Measurements from ENCODE around the gene PCGF1. TPM values are rescaled to one million over a fixed set of nuclear protein-coding genes. Genes with fewer than 3 reads are reported as not detected.

Gene PCGF1
- total and polyA plus RNA-seq, 9 of the 15 experiments (the other 6 are each of a cell fraction or from before 2014, with no cell fraction given): 20.3 to 45.7 (median 29.3) TPM

DNA sequence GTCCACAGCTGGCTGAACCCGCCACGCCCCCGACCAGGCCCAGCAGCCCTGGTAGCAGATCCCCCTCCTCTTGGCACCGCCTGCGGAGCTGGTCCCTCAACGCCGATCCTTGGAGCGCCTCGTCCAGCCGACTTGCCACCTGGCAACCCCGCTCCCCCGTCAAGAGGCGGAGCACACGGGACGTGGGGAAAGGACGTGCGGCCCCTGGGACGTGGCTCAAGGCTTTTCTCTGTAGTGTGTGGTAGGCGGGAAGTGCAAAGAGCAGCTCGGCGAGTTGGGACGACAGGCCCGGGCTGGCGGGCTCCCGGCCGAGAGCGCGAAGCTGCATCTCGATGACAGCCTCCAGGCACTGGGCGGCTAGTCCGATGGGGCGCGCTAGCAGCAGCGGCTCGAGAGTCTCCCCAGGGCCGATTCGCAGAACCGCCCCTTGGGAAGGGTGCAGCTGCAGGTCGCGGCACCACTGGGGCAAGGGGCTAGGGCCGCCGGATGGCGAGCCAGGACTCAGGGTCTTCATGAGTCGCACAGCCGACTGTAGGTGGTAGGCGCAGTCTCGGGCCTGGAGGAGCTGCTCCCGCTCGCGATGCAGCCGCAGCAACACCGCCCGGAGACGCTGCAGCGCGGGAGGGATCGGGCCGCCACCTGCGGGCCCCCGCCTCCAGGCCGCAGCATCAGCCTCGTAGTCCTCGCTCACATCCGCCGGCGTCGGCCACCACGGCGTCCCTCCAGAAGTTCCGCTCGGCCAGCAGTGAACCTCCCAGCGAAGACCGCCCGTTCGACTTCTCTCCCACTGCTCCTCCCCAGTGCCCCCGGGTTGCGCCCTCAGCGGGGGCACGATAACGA is 25.3 kb downstream of the PCGF1 start (continued):
- TF ChIP-seq, protein P1, sequence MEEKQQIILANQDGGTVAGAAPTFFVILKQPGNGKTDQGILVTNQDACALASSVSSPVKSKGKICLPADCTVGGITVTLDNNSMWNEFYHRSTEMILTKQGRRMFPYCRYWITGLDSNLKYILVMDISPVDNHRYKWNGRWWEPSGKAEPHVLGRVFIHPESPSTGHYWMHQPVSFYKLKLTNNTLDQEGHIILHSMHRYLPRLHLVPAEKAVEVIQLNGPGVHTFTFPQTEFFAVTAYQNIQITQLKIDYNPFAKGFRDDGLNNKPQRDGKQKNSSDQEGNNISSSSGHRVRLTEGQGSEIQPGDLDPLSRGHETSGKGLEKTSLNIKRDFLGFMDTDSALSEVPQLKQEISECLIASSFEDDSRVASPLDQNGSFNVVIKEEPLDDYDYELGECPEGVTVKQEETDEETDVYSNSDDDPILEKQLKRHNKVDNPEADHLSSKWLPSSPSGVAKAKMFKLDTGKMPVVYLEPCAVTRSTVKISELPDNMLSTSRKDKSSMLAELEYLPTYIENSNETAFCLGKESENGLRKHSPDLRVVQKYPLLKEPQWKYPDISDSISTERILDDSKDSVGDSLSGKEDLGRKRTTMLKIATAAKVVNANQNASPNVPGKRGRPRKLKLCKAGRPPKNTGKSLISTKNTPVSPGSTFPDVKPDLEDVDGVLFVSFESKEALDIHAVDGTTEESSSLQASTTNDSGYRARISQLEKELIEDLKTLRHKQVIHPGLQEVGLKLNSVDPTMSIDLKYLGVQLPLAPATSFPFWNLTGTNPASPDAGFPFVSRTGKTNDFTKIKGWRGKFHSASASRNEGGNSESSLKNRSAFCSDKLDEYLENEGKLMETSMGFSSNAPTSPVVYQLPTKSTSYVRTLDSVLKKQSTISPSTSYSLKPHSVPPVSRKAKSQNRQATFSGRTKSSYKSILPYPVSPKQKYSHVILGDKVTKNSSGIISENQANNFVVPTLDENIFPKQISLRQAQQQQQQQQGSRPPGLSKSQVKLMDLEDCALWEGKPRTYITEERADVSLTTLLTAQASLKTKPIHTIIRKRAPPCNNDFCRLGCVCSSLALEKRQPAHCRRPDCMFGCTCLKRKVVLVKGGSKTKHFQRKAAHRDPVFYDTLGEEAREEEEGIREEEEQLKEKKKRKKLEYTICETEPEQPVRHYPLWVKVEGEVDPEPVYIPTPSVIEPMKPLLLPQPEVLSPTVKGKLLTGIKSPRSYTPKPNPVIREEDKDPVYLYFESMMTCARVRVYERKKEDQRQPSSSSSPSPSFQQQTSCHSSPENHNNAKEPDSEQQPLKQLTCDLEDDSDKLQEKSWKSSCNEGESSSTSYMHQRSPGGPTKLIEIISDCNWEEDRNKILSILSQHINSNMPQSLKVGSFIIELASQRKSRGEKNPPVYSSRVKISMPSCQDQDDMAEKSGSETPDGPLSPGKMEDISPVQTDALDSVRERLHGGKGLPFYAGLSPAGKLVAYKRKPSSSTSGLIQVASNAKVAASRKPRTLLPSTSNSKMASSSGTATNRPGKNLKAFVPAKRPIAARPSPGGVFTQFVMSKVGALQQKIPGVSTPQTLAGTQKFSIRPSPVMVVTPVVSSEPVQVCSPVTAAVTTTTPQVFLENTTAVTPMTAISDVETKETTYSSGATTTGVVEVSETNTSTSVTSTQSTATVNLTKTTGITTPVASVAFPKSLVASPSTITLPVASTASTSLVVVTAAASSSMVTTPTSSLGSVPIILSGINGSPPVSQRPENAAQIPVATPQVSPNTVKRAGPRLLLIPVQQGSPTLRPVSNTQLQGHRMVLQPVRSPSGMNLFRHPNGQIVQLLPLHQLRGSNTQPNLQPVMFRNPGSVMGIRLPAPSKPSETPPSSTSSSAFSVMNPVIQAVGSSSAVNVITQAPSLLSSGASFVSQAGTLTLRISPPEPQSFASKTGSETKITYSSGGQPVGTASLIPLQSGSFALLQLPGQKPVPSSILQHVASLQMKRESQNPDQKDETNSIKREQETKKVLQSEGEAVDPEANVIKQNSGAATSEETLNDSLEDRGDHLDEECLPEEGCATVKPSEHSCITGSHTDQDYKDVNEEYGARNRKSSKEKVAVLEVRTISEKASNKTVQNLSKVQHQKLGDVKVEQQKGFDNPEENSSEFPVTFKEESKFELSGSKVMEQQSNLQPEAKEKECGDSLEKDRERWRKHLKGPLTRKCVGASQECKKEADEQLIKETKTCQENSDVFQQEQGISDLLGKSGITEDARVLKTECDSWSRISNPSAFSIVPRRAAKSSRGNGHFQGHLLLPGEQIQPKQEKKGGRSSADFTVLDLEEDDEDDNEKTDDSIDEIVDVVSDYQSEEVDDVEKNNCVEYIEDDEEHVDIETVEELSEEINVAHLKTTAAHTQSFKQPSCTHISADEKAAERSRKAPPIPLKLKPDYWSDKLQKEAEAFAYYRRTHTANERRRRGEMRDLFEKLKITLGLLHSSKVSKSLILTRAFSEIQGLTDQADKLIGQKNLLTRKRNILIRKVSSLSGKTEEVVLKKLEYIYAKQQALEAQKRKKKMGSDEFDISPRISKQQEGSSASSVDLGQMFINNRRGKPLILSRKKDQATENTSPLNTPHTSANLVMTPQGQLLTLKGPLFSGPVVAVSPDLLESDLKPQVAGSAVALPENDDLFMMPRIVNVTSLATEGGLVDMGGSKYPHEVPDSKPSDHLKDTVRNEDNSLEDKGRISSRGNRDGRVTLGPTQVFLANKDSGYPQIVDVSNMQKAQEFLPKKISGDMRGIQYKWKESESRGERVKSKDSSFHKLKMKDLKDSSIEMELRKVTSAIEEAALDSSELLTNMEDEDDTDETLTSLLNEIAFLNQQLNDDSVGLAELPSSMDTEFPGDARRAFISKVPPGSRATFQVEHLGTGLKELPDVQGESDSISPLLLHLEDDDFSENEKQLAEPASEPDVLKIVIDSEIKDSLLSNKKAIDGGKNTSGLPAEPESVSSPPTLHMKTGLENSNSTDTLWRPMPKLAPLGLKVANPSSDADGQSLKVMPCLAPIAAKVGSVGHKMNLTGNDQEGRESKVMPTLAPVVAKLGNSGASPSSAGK (IDR thresholded peaks at IDR 0.05): peak; percentile 50; the same call in 1 of the 2 replicates
- TF ChIP-seq TARDBP (IDR thresholded peaks at IDR 0.05): 0 out of 2 replicates have a peak, but pooled peaks have one; percentile 16
- TF ChIP-seq, protein P2, sequence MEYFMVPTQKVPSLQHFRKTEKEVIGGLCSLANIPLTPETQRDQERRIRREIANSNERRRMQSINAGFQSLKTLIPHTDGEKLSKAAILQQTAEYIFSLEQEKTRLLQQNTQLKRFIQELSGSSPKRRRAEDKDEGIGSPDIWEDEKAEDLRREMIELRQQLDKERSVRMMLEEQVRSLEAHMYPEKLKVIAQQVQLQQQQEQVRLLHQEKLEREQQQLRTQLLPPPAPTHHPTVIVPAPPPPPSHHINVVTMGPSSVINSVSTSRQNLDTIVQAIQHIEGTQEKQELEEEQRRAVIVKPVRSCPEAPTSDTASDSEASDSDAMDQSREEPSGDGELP (CRISPR knock-in tag; IDR thresholded peaks at IDR 0.05; ENCODE audit: borderline replicate concordance): peak; percentile 54; the same call in 1 of the 2 replicates
- TF ChIP-seq, protein P3, sequence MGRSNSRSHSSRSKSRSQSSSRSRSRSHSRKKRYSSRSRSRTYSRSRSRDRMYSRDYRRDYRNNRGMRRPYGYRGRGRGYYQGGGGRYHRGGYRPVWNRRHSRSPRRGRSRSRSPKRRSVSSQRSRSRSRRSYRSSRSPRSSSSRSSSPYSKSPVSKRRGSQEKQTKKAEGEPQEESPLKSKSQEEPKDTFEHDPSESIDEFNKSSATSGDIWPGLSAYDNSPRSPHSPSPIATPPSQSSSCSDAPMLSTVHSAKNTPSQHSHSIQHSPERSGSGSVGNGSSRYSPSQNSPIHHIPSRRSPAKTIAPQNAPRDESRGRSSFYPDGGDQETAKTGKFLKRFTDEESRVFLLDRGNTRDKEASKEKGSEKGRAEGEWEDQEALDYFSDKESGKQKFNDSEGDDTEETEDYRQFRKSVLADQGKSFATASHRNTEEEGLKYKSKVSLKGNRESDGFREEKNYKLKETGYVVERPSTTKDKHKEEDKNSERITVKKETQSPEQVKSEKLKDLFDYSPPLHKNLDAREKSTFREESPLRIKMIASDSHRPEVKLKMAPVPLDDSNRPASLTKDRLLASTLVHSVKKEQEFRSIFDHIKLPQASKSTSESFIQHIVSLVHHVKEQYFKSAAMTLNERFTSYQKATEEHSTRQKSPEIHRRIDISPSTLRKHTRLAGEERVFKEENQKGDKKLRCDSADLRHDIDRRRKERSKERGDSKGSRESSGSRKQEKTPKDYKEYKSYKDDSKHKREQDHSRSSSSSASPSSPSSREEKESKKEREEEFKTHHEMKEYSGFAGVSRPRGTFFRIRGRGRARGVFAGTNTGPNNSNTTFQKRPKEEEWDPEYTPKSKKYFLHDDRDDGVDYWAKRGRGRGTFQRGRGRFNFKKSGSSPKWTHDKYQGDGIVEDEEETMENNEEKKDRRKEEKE (IDR thresholded peaks at IDR 0.05; ENCODE audit: borderline replicate concordance in 1 of 2, control insufficient read depth in 1 of 2, low read depth in 2 of 2, low read length in 1 of 2): 0 out of 4 replicates have a peak, but pooled peaks of 1 of the 2 experiments have one; percentile 17
- TF ChIP-seq CREM (IDR thresholded peaks at IDR 0.05; ENCODE audit: low read depth): 0 out of 2 replicates have a peak, but pooled peaks have one; percentile 2
- TF ChIP-seq, protein P4, sequence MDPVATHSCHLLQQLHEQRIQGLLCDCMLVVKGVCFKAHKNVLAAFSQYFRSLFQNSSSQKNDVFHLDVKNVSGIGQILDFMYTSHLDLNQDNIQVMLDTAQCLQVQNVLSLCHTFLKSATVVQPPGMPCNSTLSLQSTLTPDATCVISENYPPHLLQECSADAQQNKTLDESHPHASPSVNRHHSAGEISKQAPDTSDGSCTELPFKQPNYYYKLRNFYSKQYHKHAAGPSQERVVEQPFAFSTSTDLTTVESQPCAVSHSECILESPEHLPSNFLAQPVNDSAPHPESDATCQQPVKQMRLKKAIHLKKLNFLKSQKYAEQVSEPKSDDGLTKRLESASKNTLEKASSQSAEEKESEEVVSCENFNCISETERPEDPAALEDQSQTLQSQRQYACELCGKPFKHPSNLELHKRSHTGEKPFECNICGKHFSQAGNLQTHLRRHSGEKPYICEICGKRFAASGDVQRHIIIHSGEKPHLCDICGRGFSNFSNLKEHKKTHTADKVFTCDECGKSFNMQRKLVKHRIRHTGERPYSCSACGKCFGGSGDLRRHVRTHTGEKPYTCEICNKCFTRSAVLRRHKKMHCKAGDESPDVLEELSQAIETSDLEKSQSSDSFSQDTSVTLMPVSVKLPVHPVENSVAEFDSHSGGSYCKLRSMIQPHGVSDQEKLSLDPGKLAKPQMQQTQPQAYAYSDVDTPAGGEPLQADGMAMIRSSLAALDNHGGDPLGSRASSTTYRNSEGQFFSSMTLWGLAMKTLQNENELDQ (CRISPR knock-in tag; IDR thresholded peaks at IDR 0.05; ENCODE audit: borderline replicate concordance): no peak

Data from K562 (cell line).